Activated naive CD8-positive, alpha-beta T cell treated with anti-CD3 and anti-CD28 coated beads, Interleukin-2, amount 50 U/mL, for 24 hours (primary cell): ENCODE data around the gene PCSK7.
"Not testable (repeated sequence)": the region's sequence is repeated elsewhere in the genome, so short reads cannot be mapped to it uniquely, and the experiment has no call there.

Experiments used
- ATAC-seq: fragments of 150-1000 bp; cut with Tn5 transposase; one replicate; pipeline ENCODE4 v1.10.0; 2021
- DNase-seq: peaks from one replicate; pipeline ENCODE4 v3.0.0; 2021
- H3K27ac Mint-ChIP-seq: one replicate; pipeline ENCODE4 v1.8.0; 2021; ENCODE audit warnings: mild to moderate bottlenecking, mixed read lengths
- H3K27me3 Mint-ChIP-seq: one replicate; pipeline ENCODE4 v1.8.0; 2021; ENCODE audit warnings: mixed read lengths
- H3K36me3 Mint-ChIP-seq: one replicate; pipeline ENCODE4 v1.8.0; 2021; ENCODE audit warnings: low read depth, mixed read lengths
- H3K4me1 Mint-ChIP-seq: one replicate; pipeline ENCODE4 v1.8.0; 2021; ENCODE audit warnings: mixed read lengths
- H3K4me3 Mint-ChIP-seq: one replicate; pipeline ENCODE4 v1.8.0; 2021; ENCODE audit warnings: mild to moderate bottlenecking, moderate library complexity, mixed read lengths
- H3K9me3 Mint-ChIP-seq: one replicate; pipeline ENCODE4 v1.8.0; 2021; ENCODE audit warnings: mixed read lengths

The PCSK7 gene

GRCh38 chr11:117189191-117189940 lies 42.5 kb downstream of the PCSK7 start:
- H3K9me3 Mint-ChIP-seq = no peaks in the 10 kb centered on the region
- ATAC-seq (no peak), DNase-seq (peak; percentile 27)
- H3K4me3 Mint-ChIP-seq = no peak overlapping the region
- peak overlapping the region; percentile 39 for H3K27ac Mint-ChIP-seq
- H3K36me3 Mint-ChIP-seq = no peaks in the 10 kb centered on the region
- peaks cover 6% of the 10 kb centered on the region for H3K4me1 Mint-ChIP-seq
- no peaks in the 10 kb centered on the region for H3K27me3 Mint-ChIP-seq

DNA sequence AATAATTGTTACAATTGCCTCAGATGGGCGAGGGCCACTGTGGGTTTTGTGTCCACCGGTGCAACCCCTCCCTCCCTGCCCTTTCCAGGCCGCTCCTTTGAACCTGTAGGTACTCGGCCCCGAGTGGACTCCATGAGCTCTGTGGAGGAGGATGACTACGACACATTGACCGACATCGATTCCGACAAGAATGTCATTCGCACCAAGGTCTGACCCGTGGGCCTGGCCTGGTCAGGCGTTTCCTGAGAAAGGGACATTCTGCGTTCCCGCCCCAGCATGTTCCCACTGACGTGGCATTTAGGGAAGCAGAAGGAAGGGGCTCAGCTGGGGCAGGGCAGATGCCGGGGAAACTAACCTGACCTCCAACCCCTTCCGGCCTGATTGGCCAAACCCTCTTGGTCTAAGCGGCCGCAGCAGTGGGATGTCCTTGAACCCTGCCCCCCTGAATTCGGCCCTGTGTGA lies 43.2 kb downstream of the PCSK7 start:
- no peaks in the 10 kb centered on the region for H3K27me3 Mint-ChIP-seq
- H3K4me1 Mint-ChIP-seq = peaks cover 6% of the 10 kb centered on the region
- H3K36me3 Mint-ChIP-seq = no peaks in the 10 kb centered on the region
- ATAC-seq (no peak), DNase-seq (no peak)
- H3K4me3 Mint-ChIP-seq = no peak overlapping the region
- no peak overlapping the region for H3K27ac Mint-ChIP-seq
- no peaks in the 10 kb centered on the region for H3K9me3 Mint-ChIP-seq

- DNase-seq = no peak
- H3K4me3 Mint-ChIP-seq = no peak overlapping the region
- H3K9me3 Mint-ChIP-seq = no peaks in the 10 kb centered on the region
- H3K27ac Mint-ChIP-seq = no peak overlapping the region
- H3K4me1 Mint-ChIP-seq = peaks cover 6% of the 10 kb centered on the region
- no peak for ATAC-seq
- H3K27me3 Mint-ChIP-seq = no peaks in the 10 kb centered on the region
- no peaks in the 10 kb centered on the region for H3K36me3 Mint-ChIP-seq
Observed at GRCh38 chr11:117187799-117188481, 43.9 kb downstream of the PCSK7 start.

- peaks cover 2% of the 10 kb centered on the region for H3K36me3 Mint-ChIP-seq
Observed at GRCh38 chr11:117187428-117187798, 44.5 kb downstream of the PCSK7 start.

DNA sequence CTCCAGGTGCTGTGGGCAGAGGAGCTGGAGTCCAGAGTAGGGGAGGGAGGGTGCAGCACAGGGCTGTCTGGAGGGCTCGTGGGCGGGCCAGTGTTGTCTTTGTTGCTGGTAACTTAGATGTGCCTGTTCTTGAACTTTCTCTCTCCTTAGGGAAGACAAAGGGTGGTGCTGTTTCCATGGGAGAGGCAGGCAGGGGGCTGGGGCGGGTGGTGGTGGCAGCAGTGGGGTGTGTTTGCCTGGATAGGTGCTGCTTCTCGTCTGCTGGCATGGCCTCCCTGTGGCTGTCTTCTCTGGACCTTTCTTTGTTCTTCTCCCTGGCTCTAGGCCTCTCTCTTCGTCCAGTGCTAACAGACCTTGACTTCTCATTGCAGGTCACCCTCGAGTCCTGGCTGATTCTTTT lies 44.9 kb downstream of the PCSK7 start:
- ATAC-seq (no peak), DNase-seq (no peak)
- Mint-ChIP-seq H3K4me3 (no peak overlapping the region), H3K9me3 (no peaks in the 10 kb centered on the region), H3K36me3 (peaks cover 2% of the 10 kb centered on the region), H3K27me3 (no peaks in the 10 kb centered on the region), H3K27ac (no peak overlapping the region), H3K4me1 (peaks cover 6% of the 10 kb centered on the region)

More at GRCh38 chr11:117187428-117187798, 44.5 kb downstream of the PCSK7 start:
- DNase-seq = no peak
- no peak for ATAC-seq
- no peaks in the 10 kb centered on the region for H3K9me3 Mint-ChIP-seq
- no peaks in the 10 kb centered on the region for H3K27me3 Mint-ChIP-seq
- no peak overlapping the region for H3K4me3 Mint-ChIP-seq
- peaks cover 6% of the 10 kb centered on the region for H3K4me1 Mint-ChIP-seq
- no peak overlapping the region for H3K27ac Mint-ChIP-seq

DNA sequence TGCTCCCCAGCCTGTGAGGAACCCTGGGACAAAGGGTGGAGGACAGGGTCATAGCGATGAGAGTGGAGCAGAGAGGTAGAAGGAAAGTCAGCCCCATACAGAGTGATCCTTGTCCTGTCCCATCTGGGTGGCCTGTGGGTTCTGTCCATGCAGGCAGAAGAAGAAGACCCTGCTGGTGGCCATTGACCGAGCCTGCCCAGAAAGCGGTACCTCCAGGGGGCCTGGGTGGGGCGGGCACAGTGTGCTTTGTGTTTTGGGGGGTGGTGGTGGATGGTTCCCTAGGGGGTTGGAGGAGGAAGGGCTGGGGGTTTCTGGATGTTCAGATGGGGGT lies 45.5 kb downstream of the PCSK7 start:
- Mint-ChIP-seq H3K27me3 (no peaks in the 10 kb centered on the region), H3K4me1 (peaks cover 6% of the 10 kb centered on the region), H3K4me3 (no peak overlapping the region), H3K36me3 (peaks cover 2% of the 10 kb centered on the region), H3K27ac (no peak overlapping the region), H3K9me3 (no peaks in the 10 kb centered on the region)
- ATAC-seq = no peak
- no peak for DNase-seq

DNA sequence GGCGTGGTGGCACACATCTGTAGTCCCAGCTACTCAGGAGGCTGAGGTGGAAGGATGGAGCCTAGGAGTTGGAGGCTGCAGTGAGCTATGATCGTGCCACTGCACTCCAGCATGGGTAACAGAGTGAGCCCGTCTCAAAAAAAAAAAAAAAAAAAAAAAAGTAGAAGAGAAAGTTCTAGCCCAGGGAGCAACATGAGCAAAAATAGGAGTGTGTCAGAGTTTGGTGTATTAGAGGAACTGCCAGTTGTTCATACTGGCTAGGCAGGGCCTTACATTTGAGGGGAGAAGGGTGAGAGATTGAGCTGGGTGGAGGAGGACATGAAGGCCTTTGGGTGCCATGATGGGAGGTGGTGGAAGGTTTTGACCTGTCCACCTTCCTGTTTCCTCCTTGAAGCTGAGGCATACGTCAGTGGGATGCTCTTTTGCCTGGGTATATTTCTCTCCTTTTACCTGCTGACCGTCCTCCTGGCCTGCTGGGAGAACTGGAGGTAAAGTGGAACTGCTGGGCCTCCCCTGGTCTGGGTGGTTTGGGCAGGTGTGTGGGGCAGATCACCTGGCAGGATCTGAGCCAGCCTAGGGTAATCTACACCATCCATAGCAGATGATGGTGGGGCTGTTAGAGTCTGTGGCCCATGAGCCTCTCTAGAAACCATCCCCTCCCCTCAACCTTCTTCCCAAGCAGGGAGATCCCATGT lies 46.0 kb downstream of the PCSK7 start:
- peaks cover 10% of the 10 kb centered on the region for H3K4me1 Mint-ChIP-seq
- no peaks in the 10 kb centered on the region for H3K9me3 Mint-ChIP-seq
- peaks cover 2% of the 10 kb centered on the region for H3K36me3 Mint-ChIP-seq
- H3K27me3 Mint-ChIP-seq = no peaks in the 10 kb centered on the region
- H3K27ac Mint-ChIP-seq = peak overlapping the region; percentile 44
- no peak overlapping the region for H3K4me3 Mint-ChIP-seq
- DNase-seq (no peak), ATAC-seq (no peak)

- H3K36me3 Mint-ChIP-seq = peaks cover 2% of the 10 kb centered on the region
- no peak for DNase-seq
- H3K9me3 Mint-ChIP-seq = no peaks in the 10 kb centered on the region
- no peak overlapping the region for H3K4me3 Mint-ChIP-seq
- ATAC-seq = no peak
- H3K27me3 Mint-ChIP-seq = no peaks in the 10 kb centered on the region
- no peak overlapping the region for H3K27ac Mint-ChIP-seq
- peaks cover 21% of the 10 kb centered on the region for H3K4me1 Mint-ChIP-seq
Observed at GRCh38 chr11:117183724-117184349, 48.0 kb downstream of the PCSK7 start.

DNA sequence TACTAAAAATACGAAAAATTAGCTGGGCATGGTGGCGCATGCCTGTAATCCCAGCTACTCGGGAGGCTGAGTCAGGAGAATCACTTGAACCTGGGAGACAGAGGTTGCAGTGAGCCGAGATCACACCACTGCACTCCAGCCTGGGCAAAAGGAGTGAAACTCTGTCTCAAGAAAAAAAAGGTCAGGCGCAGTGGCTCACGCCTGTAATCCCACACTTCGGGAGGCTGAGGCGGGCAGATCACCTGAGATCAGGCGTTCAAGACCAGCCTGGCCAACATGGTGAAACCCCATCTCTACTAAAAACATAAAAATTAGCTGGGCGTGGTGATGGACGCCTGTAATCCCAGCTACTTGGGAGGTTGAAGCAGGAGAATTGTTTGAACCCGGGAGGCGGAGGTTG lies 48.7 kb downstream of the PCSK7 start:
- H3K4me3 Mint-ChIP-seq, H3K27ac Mint-ChIP-seq, ATAC-seq, DNase-seq, H3K27me3 Mint-ChIP-seq, H3K9me3 Mint-ChIP-seq, H3K36me3 Mint-ChIP-seq: not testable (repeated sequence)
- H3K4me1 Mint-ChIP-seq = peaks cover 24% of the 10 kb centered on the region

GRCh38 chr11:117182551-117182935 lies 49.3 kb downstream of the PCSK7 start:
- peaks cover 30% of the 10 kb centered on the region for H3K4me1 Mint-ChIP-seq
- H3K9me3 Mint-ChIP-seq = no peaks in the 10 kb centered on the region
- H3K4me3 Mint-ChIP-seq = no peak overlapping the region
- no peak overlapping the region for H3K27ac Mint-ChIP-seq
- no peak for DNase-seq
- H3K36me3 Mint-ChIP-seq = peaks cover 2% of the 10 kb centered on the region
- no peaks in the 10 kb centered on the region for H3K27me3 Mint-ChIP-seq
- ATAC-seq = no peak

- DNase-seq = no peak
- H3K4me1 Mint-ChIP-seq = peaks cover 29% of the 10 kb centered on the region
- H3K9me3 Mint-ChIP-seq = no peaks in the 10 kb centered on the region
- no peak for ATAC-seq
- no peak overlapping the region for H3K4me3 Mint-ChIP-seq
- H3K27me3 Mint-ChIP-seq = no peaks in the 10 kb centered on the region
- no peak overlapping the region for H3K27ac Mint-ChIP-seq
- H3K36me3 Mint-ChIP-seq = peaks cover 2% of the 10 kb centered on the region
Observed at GRCh38 chr11:117181586-117182550, 50.0 kb downstream of the PCSK7 start.

- peak; percentile 18 for ATAC-seq
- Mint-ChIP-seq H3K27ac (peak overlapping the region; percentile 47), H3K4me1 (peaks cover 29% of the 10 kb centered on the region), H3K36me3 (peaks cover 2% of the 10 kb centered on the region), H3K27me3 (no peaks in the 10 kb centered on the region), H3K4me3 (peak overlapping the region; percentile 85), H3K9me3 (no peaks in the 10 kb centered on the region)
- peak; percentile 65 for DNase-seq
Observed at GRCh38 chr11:117180661-117181585, 51.0 kb downstream of the PCSK7 start.

- Mint-ChIP-seq H3K27me3 (no peaks in the 10 kb centered on the region), H3K4me1 (peaks cover 29% of the 10 kb centered on the region), H3K36me3 (peaks cover 2% of the 10 kb centered on the region), H3K4me3 (peak overlapping the region; percentile 85), H3K9me3 (no peaks in the 10 kb centered on the region), H3K27ac (peak overlapping the region; percentile 14)
- ATAC-seq (no peak), DNase-seq (no peak)
Observed at GRCh38 chr11:117180020-117180419, 51.9 kb downstream of the PCSK7 start.
